Cardiac fibroblast (primary cell): ENCODE results near the gene SOCS1.

Experiments
- DNase-seq, 2 donors: peaks; one replicate each; pipeline versions ENCODE4 v3.0.0 to v3.0.0-alpha.2; 2010; ENCODE audit warnings: low read depth in 2 of 2
- H3K4me3 ChIP-seq, 2 donors: replicated peaks in 1 of 2; 1 replicate in 1 of 2; 2 replicates in 1 of 2; pipeline ENCODE4 v1.5.1; 2011; ENCODE audit warnings: low read depth in 2 of 2, low read length in 2 of 2, mild to moderate bottlenecking in 2 of 2, moderate library complexity in 1 of 2
- CTCF ChIP-seq: IDR thresholded peaks from one replicate; pipeline ENCODE4 v1.5.1; 2011; ENCODE audit warnings: low read depth, mild to moderate bottlenecking, low read length, inconsistent platforms

The SOCS1 gene

GRCh38 chr16:11276143-11276895 lies 20.3 kb upstream of the SOCS1 start, which contains the start of gene PRM2:
Gene PRM2, minus strand, starts transcription at chr16:11276480. Its CDS starts 110 bp downstream, at chr16:11276370.
- no peak within 1 kb of the TSS for H3K4me3 ChIP-seq
- TF ChIP-seq CTCF: no peak
- DNase-seq: no peak

DNA sequence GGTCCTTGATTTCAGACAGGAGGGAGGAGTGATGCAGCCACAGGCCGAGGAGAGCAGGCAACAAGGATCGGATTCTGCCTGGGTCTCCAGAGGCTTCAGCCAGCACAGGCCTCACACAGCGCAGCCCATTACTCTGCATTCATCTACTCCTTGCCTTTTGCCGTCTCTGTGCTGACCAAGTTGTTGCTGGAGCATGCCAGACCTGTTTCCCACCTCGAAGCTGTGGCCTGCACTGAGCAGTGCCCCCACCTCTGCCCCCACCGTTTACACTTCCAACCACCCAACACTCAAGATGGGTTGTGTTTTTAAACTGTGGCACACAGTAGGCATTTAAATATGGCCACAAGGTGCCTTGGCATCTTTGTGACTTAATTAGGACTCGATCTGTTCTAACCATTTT lies 19.0 kb upstream of the SOCS1 start:
- TF ChIP-seq CTCF: no peak
- no peak for DNase-seq
- H3K4me3 ChIP-seq: no peak overlapping the region

DNA sequence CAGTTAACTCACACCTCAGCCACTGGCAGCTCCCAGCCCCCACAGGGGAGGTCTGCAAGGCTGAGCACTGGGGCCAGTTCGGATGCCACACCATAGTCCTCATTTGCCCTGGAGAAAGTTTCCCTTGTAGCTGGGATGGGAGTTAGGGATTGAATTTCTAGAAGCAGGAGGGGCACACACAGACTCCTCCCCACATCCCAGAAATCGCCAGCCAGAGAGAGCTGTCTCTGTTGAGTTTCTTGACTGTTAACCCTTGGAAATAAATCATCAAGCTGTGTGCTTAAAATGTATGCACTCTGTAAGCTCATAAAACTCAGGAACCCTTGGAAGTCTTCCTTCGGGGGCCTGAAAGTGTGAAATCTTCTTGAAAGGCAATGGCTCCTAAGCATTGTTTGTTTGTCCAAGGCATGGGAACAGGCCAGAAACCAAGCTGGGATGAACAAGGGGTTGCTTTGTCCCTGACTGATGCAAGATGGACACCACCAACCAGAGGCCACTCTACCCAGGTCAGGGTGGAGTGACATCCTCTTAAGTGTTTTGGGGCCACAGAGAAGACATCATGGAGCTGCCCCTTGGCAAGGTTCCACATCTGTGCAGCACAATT lies 17.8 kb upstream of the SOCS1 start:
- DNase-seq: no peak
- no peak for TF ChIP-seq CTCF
- no peak overlapping the region for H3K4me3 ChIP-seq

- no peak within 1 kb of the TSS for H3K4me3 ChIP-seq
- no peak for DNase-seq
- no peak for TF ChIP-seq CTCF
These were observed 17.1 kb upstream of the SOCS1 start, which contains the start of gene PRM3 for GRCh38 chr16:11272921-11273720. Gene PRM3, minus strand, starts transcription at chr16:11273629. Its CDS starts 34 bp downstream, at chr16:11273595.

- H3K4me3 ChIP-seq: no peak overlapping the region
- TF ChIP-seq CTCF: no peak
- no peak for DNase-seq
These were observed 16.5 kb upstream of the SOCS1 start for GRCh38 chr16:11272484-11272883.

DNA sequence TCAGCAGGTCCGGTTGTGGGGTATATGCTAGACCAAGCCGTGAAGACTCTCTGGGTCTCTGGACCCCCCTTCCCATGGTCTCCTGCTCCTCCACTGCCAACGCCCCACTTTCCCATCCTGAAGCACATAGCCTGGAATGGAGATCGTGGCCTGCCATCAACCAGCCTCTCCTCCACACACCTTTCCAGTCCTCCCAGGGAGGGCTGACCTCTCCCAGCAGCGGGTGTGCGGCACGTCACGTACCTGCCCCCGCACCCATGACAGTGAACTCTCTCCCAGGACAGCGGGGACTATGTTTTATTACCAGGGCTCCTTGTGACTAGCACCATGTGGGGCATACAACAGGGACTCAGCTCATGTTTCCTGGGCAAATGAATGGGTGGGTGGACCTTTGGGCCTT lies 15.6 kb upstream of the SOCS1 start:
- TF ChIP-seq CTCF: no peak
- no peak for DNase-seq
- H3K4me3 ChIP-seq: no peak overlapping the region
